ENCODE measurements around the gene DNTT. TPM values are rescaled to one million over a fixed set of nuclear protein-coding genes. Genes with fewer than 3 reads are reported as not detected.

DNTT gene
- total and polyA plus RNA-seq, 2 of the 13 experiments (the other 11 are each of a cell fraction or from before 2014, with no cell fraction given) = not detected

- no peaks in the 10 kb centered on the region for H4K20me1 ChIP-seq (ENCODE audit: insufficient read depth, low read length)
- 7% methylated on average over 3 of the region's 3 CpGs for WGBS (ENCODE audit: low lambda C conversion rate)
- CTCF ChIA-PET (ENCODE audit: low intra/inter-chr PET ratio, low total read pairs) = no interaction called here
- H3K9me3 ChIP-seq (ENCODE audit: low read length) = no peaks in the 10 kb centered on the region
- no TSS peak for BruUV-seq (replicated peaks)
- TF ChIP-seq, protein P1, sequence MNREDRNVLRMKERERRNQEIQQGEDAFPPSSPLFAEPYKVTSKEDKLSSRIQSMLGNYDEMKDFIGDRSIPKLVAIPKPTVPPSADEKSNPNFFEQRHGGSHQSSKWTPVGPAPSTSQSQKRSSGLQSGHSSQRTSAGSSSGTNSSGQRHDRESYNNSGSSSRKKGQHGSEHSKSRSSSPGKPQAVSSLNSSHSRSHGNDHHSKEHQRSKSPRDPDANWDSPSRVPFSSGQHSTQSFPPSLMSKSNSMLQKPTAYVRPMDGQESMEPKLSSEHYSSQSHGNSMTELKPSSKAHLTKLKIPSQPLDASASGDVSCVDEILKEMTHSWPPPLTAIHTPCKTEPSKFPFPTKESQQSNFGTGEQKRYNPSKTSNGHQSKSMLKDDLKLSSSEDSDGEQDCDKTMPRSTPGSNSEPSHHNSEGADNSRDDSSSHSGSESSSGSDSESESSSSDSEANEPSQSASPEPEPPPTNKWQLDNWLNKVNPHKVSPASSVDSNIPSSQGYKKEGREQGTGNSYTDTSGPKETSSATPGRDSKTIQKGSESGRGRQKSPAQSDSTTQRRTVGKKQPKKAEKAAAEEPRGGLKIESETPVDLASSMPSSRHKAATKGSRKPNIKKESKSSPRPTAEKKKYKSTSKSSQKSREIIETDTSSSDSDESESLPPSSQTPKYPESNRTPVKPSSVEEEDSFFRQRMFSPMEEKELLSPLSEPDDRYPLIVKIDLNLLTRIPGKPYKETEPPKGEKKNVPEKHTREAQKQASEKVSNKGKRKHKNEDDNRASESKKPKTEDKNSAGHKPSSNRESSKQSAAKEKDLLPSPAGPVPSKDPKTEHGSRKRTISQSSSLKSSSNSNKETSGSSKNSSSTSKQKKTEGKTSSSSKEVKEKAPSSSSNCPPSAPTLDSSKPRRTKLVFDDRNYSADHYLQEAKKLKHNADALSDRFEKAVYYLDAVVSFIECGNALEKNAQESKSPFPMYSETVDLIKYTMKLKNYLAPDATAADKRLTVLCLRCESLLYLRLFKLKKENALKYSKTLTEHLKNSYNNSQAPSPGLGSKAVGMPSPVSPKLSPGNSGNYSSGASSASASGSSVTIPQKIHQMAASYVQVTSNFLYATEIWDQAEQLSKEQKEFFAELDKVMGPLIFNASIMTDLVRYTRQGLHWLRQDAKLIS (CRISPR knock-in tag; IDR thresholded peaks at IDR 0.05) = no peak
- no peak for TF ChIP-seq CREB3 (CRISPR knock-in tag; IDR thresholded peaks at IDR 0.05)
- TF ChIP-seq HOXD1 (CRISPR knock-in tag; IDR thresholded peaks at IDR 0.05) = no peak
- TF ChIP-seq, protein P2, sequence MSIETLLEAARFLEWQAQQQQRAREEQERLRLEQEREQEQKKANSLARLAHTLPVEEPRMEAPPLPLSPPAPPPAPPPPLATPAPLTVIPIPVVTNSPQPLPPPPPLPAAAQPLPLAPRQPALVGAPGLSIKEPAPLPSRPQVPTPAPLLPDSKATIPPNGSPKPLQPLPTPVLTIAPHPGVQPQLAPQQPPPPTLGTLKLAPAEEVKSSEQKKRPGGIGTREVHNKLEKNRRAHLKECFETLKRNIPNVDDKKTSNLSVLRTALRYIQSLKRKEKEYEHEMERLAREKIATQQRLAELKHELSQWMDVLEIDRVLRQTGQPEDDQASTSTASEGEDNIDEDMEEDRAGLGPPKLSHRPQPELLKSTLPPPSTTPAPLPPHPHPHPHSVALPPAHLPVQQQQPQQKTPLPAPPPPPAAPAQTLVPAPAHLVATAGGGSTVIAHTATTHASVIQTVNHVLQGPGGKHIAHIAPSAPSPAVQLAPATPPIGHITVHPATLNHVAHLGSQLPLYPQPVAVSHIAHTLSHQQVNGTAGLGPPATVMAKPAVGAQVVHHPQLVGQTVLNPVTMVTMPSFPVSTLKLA (IDR thresholded peaks at IDR 0.05) = no peak
- no peak for TF ChIP-seq FOXA1 (IDR thresholded peaks at IDR 0.05)
- no peak for TF ChIP-seq FOXA1 (CRISPR knock-in tag; IDR thresholded peaks at IDR 0.05)
- TF ChIP-seq NCOA5 (CRISPR knock-in tag; IDR thresholded peaks at IDR 0.05) = no peak
- no peak for TF ChIP-seq ZNF720 (CRISPR knock-in tag; IDR thresholded peaks at IDR 0.05)
- no peak for TF ChIP-seq MBD4 (IDR thresholded peaks at IDR 0.05; ENCODE audit: borderline replicate concordance, low read length)
- no peak for TF ChIP-seq ZFX (CRISPR knock-in tag; IDR thresholded peaks at IDR 0.05; ENCODE audit: low read depth)
- no peak for TF ChIP-seq DPF2 (CRISPR knock-in tag; IDR thresholded peaks at IDR 0.05; ENCODE audit: borderline replicate concordance, low read depth)
- no peak for TF ChIP-seq ZBTB21 (CRISPR knock-in tag; IDR thresholded peaks at IDR 0.05)
- no peak for TF ChIP-seq ZNF768 (CRISPR knock-in tag; IDR thresholded peaks at IDR 0.05)
- TF ChIP-seq MIER2 (CRISPR knock-in tag; IDR thresholded peaks at IDR 0.05) = no peak
- TF ChIP-seq RELA (CRISPR knock-in tag; IDR thresholded peaks at IDR 0.05) = no peak
- in situ Hi-C loops (cut with HindIII; ENCODE audit: extremely low pct_ligation_motif_present, low pct_unique_long_range_greater_than_20kb) (no loop called here), intact Hi-C loops (cut with micrococcal nuclease; ENCODE audit: unreplicated experiment) (no loop called here)
- DNase-seq (ENCODE audit: low spot score) = no peak
- H3K4me1 ChIP-seq (ENCODE audit: insufficient read depth, low read length) = no peaks in the 10 kb centered on the region
- no peaks in the 10 kb centered on the region for H3K36me3 ChIP-seq (replicated peaks in 1 of 2; ENCODE audit: control insufficient read depth in 1 of 2, insufficient read depth in 2 of 2, low read length in 2 of 2)
- no peaks in the 10 kb centered on the region for H3K79me2 ChIP-seq (ENCODE audit: insufficient read depth, low read length)
- no peak for FAIRE-seq
- no peak overlapping the region for H3K9ac ChIP-seq (ENCODE audit: insufficient read depth, low read depth, low read length)
- H3K4me3 ChIP-seq (replicated peaks in 1 of 3; ENCODE audit: insufficient read depth in 1 of 3, low read depth in 2 of 3, low read length in 3 of 3) = no peak overlapping the region
- ATAC-seq = no peak
- no peak overlapping the region for H2AFZ ChIP-seq (ENCODE audit: low read length)
- no peak overlapping the region for H3K27ac ChIP-seq (ENCODE audit: extremely low read length, insufficient read depth, low read length)
- POLR2A ChIA-PET = no interaction called here
- H3K4me2 ChIP-seq (ENCODE audit: low read depth, low read length) = no peak overlapping the region
- H3K27me3 ChIP-seq (ENCODE audit: control insufficient read depth in 1 of 2, insufficient read depth in 2 of 2, low read length in 2 of 2) = no peaks in the 10 kb centered on the region; a peak in 1 of 5 replicates
Observed at GRCh38 chr10:96309628-96310320, 5.5 kb downstream of the DNTT start.
